Measurements from ENCODE around the gene C1QTNF3. TPM values are rescaled to one million over a fixed set of nuclear protein-coding genes. Genes with fewer than 3 reads are reported as not detected.

The C1QTNF3 gene
- total RNA-seq, 4 donors from 2014 or later, result 2.4 to 6.6 (median 4.7) TPM

DNA sequence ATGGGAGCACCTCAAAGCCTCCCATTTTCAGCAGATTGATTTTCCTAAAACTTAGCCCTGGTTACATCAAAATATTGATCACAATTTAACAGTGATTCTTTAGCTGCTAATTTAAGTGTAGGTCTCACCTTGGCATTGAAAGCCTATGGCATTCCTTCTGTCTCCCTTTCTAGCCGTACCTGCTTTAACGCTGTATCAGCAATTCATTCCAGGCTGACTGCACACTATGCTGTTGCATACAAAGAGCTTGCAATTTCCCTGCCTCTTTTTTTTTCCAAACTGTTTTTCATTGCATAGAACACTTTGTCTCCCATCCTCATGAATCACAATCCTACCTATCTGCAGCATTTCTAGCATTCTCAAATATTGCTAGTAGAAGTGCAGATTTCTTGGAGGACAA is 26.3 kb downstream of the C1QTNF3 start:
- no peak for TF ChIP-seq CTCF (IDR thresholded peaks at IDR 0.05; ENCODE audit: low read depth)

DNA sequence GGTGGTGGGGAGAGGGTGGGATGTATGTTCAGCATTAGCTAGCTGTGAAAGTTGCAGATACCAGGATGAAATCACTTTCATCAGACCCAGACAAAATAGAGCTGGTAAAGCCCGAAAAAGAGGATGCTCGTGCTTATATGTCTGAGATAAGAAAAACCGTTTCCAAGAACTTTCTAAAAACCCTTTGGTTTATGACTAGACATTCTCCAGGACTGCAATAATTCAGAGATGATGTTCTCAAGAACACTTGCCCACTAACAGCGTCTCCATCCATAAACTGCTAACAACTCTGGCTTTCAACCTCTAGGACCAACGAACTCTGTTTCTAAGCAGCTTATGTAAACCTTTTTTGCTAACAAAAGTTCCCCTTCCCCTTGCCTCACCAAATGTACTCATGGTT is 26.8 kb downstream of the C1QTNF3 start:
- no peak for TF ChIP-seq CTCF (IDR thresholded peaks at IDR 0.05; ENCODE audit: low read depth)

- TF ChIP-seq CTCF (IDR thresholded peaks at IDR 0.05; ENCODE audit: low read depth), result no peak
Measured at GRCh38 chr5:34015120-34015822, 27.7 kb downstream of the C1QTNF3 start.

- TF ChIP-seq CTCF (IDR thresholded peaks at IDR 0.05; ENCODE audit: low read depth), result no peak
Measured at GRCh38 chr5:34014626-34015025, 28.4 kb downstream of the C1QTNF3 start.

DNA sequence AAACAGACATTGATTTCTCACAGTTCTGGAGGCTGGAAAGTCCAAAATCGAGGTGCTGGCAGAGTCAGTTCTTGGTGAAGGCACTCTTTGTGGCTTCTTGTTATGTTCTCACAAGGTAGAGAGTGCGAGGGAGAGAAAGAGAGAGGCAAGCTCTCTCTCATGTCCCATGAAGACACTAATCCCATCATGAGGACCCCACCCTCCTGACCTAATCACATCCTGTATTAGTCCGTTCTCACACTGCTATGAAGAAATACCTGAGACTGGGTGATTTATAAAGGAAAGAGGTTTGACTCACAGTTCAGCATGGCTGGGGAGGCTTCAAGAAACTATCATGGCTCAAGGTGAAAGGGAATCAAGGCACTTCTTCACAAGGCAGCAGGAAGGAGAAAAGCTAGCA is 29.5 kb downstream of the C1QTNF3 start:
- no peak for TF ChIP-seq CTCF (IDR thresholded peaks at IDR 0.05; ENCODE audit: low read depth)

GRCh38 chr5:34012791-34013190 is 30.2 kb downstream of the C1QTNF3 start:
- TF ChIP-seq CTCF (IDR thresholded peaks at IDR 0.05; ENCODE audit: low read depth), result no peak

GRCh38 chr5:34011536-34011935 is 31.5 kb downstream of the C1QTNF3 start:
- no peak for TF ChIP-seq CTCF (IDR thresholded peaks at IDR 0.05; ENCODE audit: low read depth)
